ENCODE results near the gene ZNF556.
"Not testable (repeated sequence)": the region's sequence is repeated elsewhere in the genome, so short reads cannot be mapped to it uniquely, and the experiment has no call there.

Gene ZNF556

GRCh38 chr19:2903326-2903725 lies 36.2 kb downstream of the ZNF556 start:
- not testable (repeated sequence) for H3K4me3 ChIP-seq (ENCODE audit: insufficient read depth, low read depth, low read length, poor library complexity, severe bottlenecking); H3K4me1 ChIP-seq (ENCODE audit: control insufficient read depth, insufficient read depth, low read length, poor library complexity, severe bottlenecking); H3K9me3 ChIP-seq (ENCODE audit: control insufficient read depth, low read length); DNase-seq; H3K36me3 ChIP-seq (ENCODE audit: control insufficient read depth, insufficient read depth, low read length); H3K27me3 ChIP-seq (replicated peaks; ENCODE audit: control insufficient read depth, insufficient read depth, low read length, poor library complexity, severe bottlenecking); H3K27ac ChIP-seq (ENCODE audit: insufficient read depth, low read length, poor library complexity, severe bottlenecking)

GRCh38 chr19:2905918-2906519 lies 38.9 kb downstream of the ZNF556 start:
- H3K27ac ChIP-seq (ENCODE audit: insufficient read depth, low read length, poor library complexity, severe bottlenecking), result no peak overlapping the region

GRCh38 chr19:2906631-2907195 lies 39.6 kb downstream of the ZNF556 start:
- no peak for DNase-seq
- Histone ChIP-seq H3K36me3 (ENCODE audit: control insufficient read depth, insufficient read depth, low read length) (no peaks in the 10 kb centered on the region), H3K4me1 (ENCODE audit: control insufficient read depth, insufficient read depth, low read length, poor library complexity, severe bottlenecking) (no peaks in the 10 kb centered on the region), H3K27me3 (replicated peaks; ENCODE audit: control insufficient read depth, insufficient read depth, low read length, poor library complexity, severe bottlenecking) (no peaks in the 10 kb centered on the region), H3K9me3 (ENCODE audit: control insufficient read depth, low read length) (no peaks in the 10 kb centered on the region), H3K27ac (ENCODE audit: insufficient read depth, low read length, poor library complexity, severe bottlenecking) (no peak overlapping the region), H3K4me3 (ENCODE audit: insufficient read depth, low read depth, low read length, poor library complexity, severe bottlenecking) (no peak overlapping the region)

More at GRCh38 chr19:2905918-2906519, 38.9 kb downstream of the ZNF556 start:
- Histone ChIP-seq H3K4me3 (ENCODE audit: insufficient read depth, low read depth, low read length, poor library complexity, severe bottlenecking) (no peak overlapping the region), H3K36me3 (ENCODE audit: control insufficient read depth, insufficient read depth, low read length) (no peaks in the 10 kb centered on the region), H3K27me3 (replicated peaks; ENCODE audit: control insufficient read depth, insufficient read depth, low read length, poor library complexity, severe bottlenecking) (no peaks in the 10 kb centered on the region), H3K4me1 (ENCODE audit: control insufficient read depth, insufficient read depth, low read length, poor library complexity, severe bottlenecking) (peaks cover 2% of the 10 kb centered on the region), H3K9me3 (ENCODE audit: control insufficient read depth, low read length) (no peaks in the 10 kb centered on the region)
- DNase-seq, result no peak

GRCh38 chr19:2912306-2912705 lies 45.2 kb downstream of the ZNF556 start:
- peaks cover 11% of the 10 kb centered on the region for H3K36me3 ChIP-seq (ENCODE audit: control insufficient read depth, insufficient read depth, low read length)
- no peak overlapping the region for H3K27ac ChIP-seq (ENCODE audit: insufficient read depth, low read length, poor library complexity, severe bottlenecking)
- no peaks in the 10 kb centered on the region for H3K9me3 ChIP-seq (ENCODE audit: control insufficient read depth, low read length)
- no peak overlapping the region for H3K4me3 ChIP-seq (ENCODE audit: insufficient read depth, low read depth, low read length, poor library complexity, severe bottlenecking)
- H3K27me3 ChIP-seq (replicated peaks; ENCODE audit: control insufficient read depth, insufficient read depth, low read length, poor library complexity, severe bottlenecking), result no peaks in the 10 kb centered on the region
- no peaks in the 10 kb centered on the region for H3K4me1 ChIP-seq (ENCODE audit: control insufficient read depth, insufficient read depth, low read length, poor library complexity, severe bottlenecking)
- DNase-seq, result no peak

- peaks cover 3% of the 10 kb centered on the region for H3K9me3 ChIP-seq (ENCODE audit: control insufficient read depth, low read length)
- peaks cover 19% of the 10 kb centered on the region for H3K36me3 ChIP-seq (ENCODE audit: control insufficient read depth, insufficient read depth, low read length)
- no peak overlapping the region for H3K27ac ChIP-seq (ENCODE audit: insufficient read depth, low read length, poor library complexity, severe bottlenecking)
- H3K4me3 ChIP-seq (ENCODE audit: insufficient read depth, low read depth, low read length, poor library complexity, severe bottlenecking), result no peak overlapping the region
- no peak for DNase-seq
- no peaks in the 10 kb centered on the region for H3K4me1 ChIP-seq (ENCODE audit: control insufficient read depth, insufficient read depth, low read length, poor library complexity, severe bottlenecking)
- H3K27me3 ChIP-seq (replicated peaks; ENCODE audit: control insufficient read depth, insufficient read depth, low read length, poor library complexity, severe bottlenecking), result no peaks in the 10 kb centered on the region
These were observed 50.4 kb downstream of the ZNF556 start for GRCh38 chr19:2917275-2918184.

GRCh38 chr19:2922987-2923386 lies 55.9 kb downstream of the ZNF556 start:
- Histone ChIP-seq H3K9me3 (ENCODE audit: control insufficient read depth, low read length) (peaks cover under 1% of the 10 kb centered on the region), H3K36me3 (ENCODE audit: control insufficient read depth, insufficient read depth, low read length) (peaks cover 1% of the 10 kb centered on the region), H3K4me1 (ENCODE audit: control insufficient read depth, insufficient read depth, low read length, poor library complexity, severe bottlenecking) (no peaks in the 10 kb centered on the region), H3K27ac (ENCODE audit: insufficient read depth, low read length, poor library complexity, severe bottlenecking) (no peak overlapping the region), H3K27me3 (replicated peaks; ENCODE audit: control insufficient read depth, insufficient read depth, low read length, poor library complexity, severe bottlenecking) (no peaks in the 10 kb centered on the region), H3K4me3 (ENCODE audit: insufficient read depth, low read depth, low read length, poor library complexity, severe bottlenecking) (no peak overlapping the region)
- DNase-seq, result no peak

GRCh38 chr19:2923510-2923909 lies 56.4 kb downstream of the ZNF556 start:
- H3K9me3 ChIP-seq (ENCODE audit: control insufficient read depth, low read length), result no peaks in the 10 kb centered on the region
- H3K27ac ChIP-seq (ENCODE audit: insufficient read depth, low read length, poor library complexity, severe bottlenecking), result no peak overlapping the region
- DNase-seq, result no peak

GRCh38 chr19:2926341-2927031 lies 59.4 kb downstream of the ZNF556 start:
- no peaks in the 10 kb centered on the region for H3K9me3 ChIP-seq (ENCODE audit: control insufficient read depth, low read length)
- no peaks in the 10 kb centered on the region for H3K4me1 ChIP-seq (ENCODE audit: control insufficient read depth, insufficient read depth, low read length, poor library complexity, severe bottlenecking)
- DNase-seq, result no peak
- H3K36me3 ChIP-seq (ENCODE audit: control insufficient read depth, insufficient read depth, low read length), result no peaks in the 10 kb centered on the region
- no peak overlapping the region for H3K27ac ChIP-seq (ENCODE audit: insufficient read depth, low read length, poor library complexity, severe bottlenecking)
- H3K27me3 ChIP-seq (replicated peaks; ENCODE audit: control insufficient read depth, insufficient read depth, low read length, poor library complexity, severe bottlenecking), result no peaks in the 10 kb centered on the region
- no peak overlapping the region for H3K4me3 ChIP-seq (ENCODE audit: insufficient read depth, low read depth, low read length, poor library complexity, severe bottlenecking)

More at GRCh38 chr19:2923510-2923909, 56.4 kb downstream of the ZNF556 start:
- Histone ChIP-seq H3K4me3 (ENCODE audit: insufficient read depth, low read depth, low read length, poor library complexity, severe bottlenecking) (no peak overlapping the region), H3K4me1 (ENCODE audit: control insufficient read depth, insufficient read depth, low read length, poor library complexity, severe bottlenecking) (no peaks in the 10 kb centered on the region), H3K27me3 (replicated peaks; ENCODE audit: control insufficient read depth, insufficient read depth, low read length, poor library complexity, severe bottlenecking) (no peaks in the 10 kb centered on the region), H3K36me3 (ENCODE audit: control insufficient read depth, insufficient read depth, low read length) (no peaks in the 10 kb centered on the region)

GRCh38 chr19:2927032-2927430 lies 59.9 kb downstream of the ZNF556 start:
- H3K36me3 ChIP-seq (ENCODE audit: control insufficient read depth, insufficient read depth, low read length), result no peaks in the 10 kb centered on the region
- H3K4me1 ChIP-seq (ENCODE audit: control insufficient read depth, insufficient read depth, low read length, poor library complexity, severe bottlenecking), result no peaks in the 10 kb centered on the region
- no peak for DNase-seq
- H3K27ac ChIP-seq (ENCODE audit: insufficient read depth, low read length, poor library complexity, severe bottlenecking), result no peak overlapping the region
- no peaks in the 10 kb centered on the region for H3K27me3 ChIP-seq (replicated peaks; ENCODE audit: control insufficient read depth, insufficient read depth, low read length, poor library complexity, severe bottlenecking)
- no peak overlapping the region for H3K4me3 ChIP-seq (ENCODE audit: insufficient read depth, low read depth, low read length, poor library complexity, severe bottlenecking)
- no peaks in the 10 kb centered on the region for H3K9me3 ChIP-seq (ENCODE audit: control insufficient read depth, low read length)
